Measurements from ENCODE around the gene ICAM1. TPM values are rescaled to one million over a fixed set of nuclear protein-coding genes. Genes with fewer than 3 reads are reported as not detected.

ICAM1 gene
- total and polyA plus RNA-seq, 2 of the 13 experiments (the other 11 are each of a cell fraction or from before 2014, with no cell fraction given), result 37.9 to 98.4 TPM

- TF ChIP-seq, protein P1, sequence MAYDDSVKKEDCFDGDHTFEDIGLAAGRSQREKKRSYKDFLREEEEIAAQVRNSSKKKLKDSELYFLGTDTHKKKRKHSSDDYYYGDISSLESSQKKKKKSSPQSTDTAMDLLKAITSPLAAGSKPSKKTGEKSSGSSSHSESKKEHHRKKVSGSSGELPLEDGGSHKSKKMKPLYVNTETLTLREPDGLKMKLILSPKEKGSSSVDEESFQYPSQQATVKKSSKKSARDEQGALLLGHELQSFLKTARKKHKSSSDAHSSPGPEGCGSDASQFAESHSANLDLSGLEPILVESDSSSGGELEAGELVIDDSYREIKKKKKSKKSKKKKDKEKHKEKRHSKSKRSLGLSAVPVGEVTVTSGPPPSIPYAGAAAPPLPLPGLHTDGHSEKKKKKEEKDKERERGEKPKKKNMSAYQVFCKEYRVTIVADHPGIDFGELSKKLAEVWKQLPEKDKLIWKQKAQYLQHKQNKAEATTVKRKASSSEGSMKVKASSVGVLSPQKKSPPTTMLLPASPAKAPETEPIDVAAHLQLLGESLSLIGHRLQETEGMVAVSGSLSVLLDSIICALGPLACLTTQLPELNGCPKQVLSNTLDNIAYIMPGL (CRISPR knock-in tag; IDR thresholded peaks at IDR 0.05; ENCODE audit: borderline replicate concordance in 1 of 2, low read depth in 1 of 2), result peak in 1 of 2 experiments; percentile 58; a peak in 1 of 4 replicates
- TF ChIP-seq, protein P2, sequence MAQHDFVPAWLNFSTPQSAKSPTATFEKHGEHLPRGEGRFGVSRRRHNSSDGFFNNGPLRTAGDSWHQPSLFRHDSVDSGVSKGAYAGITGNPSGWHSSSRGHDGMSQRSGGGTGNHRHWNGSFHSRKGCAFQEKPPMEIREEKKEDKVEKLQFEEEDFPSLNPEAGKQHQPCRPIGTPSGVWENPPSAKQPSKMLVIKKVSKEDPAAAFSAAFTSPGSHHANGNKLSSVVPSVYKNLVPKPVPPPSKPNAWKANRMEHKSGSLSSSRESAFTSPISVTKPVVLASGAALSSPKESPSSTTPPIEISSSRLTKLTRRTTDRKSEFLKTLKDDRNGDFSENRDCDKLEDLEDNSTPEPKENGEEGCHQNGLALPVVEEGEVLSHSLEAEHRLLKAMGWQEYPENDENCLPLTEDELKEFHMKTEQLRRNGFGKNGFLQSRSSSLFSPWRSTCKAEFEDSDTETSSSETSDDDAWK (CRISPR knock-in tag; IDR thresholded peaks at IDR 0.05), result no peak
- TF ChIP-seq SMAD1 (CRISPR knock-in tag; IDR thresholded peaks at IDR 0.05; ENCODE audit: borderline replicate concordance, low read depth), result peak; percentile 70; the same call in 1 of the 2 replicates
- TF ChIP-seq ZNF260 (CRISPR knock-in tag; IDR thresholded peaks at IDR 0.05; ENCODE audit: borderline replicate concordance, low read depth), result no peak
- TF ChIP-seq BRCA1 (CRISPR knock-in tag; IDR thresholded peaks at IDR 0.05), result no peak
- TF ChIP-seq ZNF549 (CRISPR knock-in tag; IDR thresholded peaks at IDR 0.05), result no peak
- TF ChIP-seq NFRKB (IDR thresholded peaks at IDR 0.05), result no peak
- TF ChIP-seq ZNF598 (CRISPR knock-in tag; IDR thresholded peaks at IDR 0.05; ENCODE audit: borderline replicate concordance), result no peak
- no peak for TF ChIP-seq ZNF780A (CRISPR knock-in tag; IDR thresholded peaks at IDR 0.05)
- 0 out of 2 replicates have a peak, but pooled peaks have one; percentile 45 for TF ChIP-seq ZFP90 (CRISPR knock-in tag; IDR thresholded peaks at IDR 0.05; ENCODE audit: borderline replicate concordance)
- no peak for TF ChIP-seq PLRG1 (conservative IDR thresholded peaks at IDR 0.05)
- no peak for TF ChIP-seq ZNF644 (CRISPR knock-in tag; IDR thresholded peaks at IDR 0.05; ENCODE audit: low read depth)
- no peak for TF ChIP-seq KDM5A (IDR thresholded peaks at IDR 0.05; ENCODE audit: borderline replicate concordance, low read length)
- TF ChIP-seq CBFB (CRISPR knock-in tag; IDR thresholded peaks at IDR 0.05), result no peak
- no peak for TF ChIP-seq SPEN (CRISPR knock-in tag; IDR thresholded peaks at IDR 0.05; ENCODE audit: low read depth)
- peak; percentile 75; the same call in 1 of the 2 replicates for TF ChIP-seq KDM5B (CRISPR knock-in tag; IDR thresholded peaks at IDR 0.05; ENCODE audit: borderline replicate concordance)
- TF ChIP-seq ZNF577 (CRISPR knock-in tag; IDR thresholded peaks at IDR 0.05; ENCODE audit: borderline replicate concordance, low read depth), result no peak
- TF ChIP-seq GABPB1 (CRISPR knock-in tag; IDR thresholded peaks at IDR 0.05), result no peak
- no peak for TF ChIP-seq HNRNPH1 (optimal IDR thresholded peaks at IDR 0.05; ENCODE audit: low read depth, low read length)
- TF ChIP-seq NFATC3 (CRISPR knock-in tag; IDR thresholded peaks at IDR 0.05), result no peak
- TF ChIP-seq ZNF709 (CRISPR knock-in tag; IDR thresholded peaks at IDR 0.05), result no peak
- no peak for TF ChIP-seq SNAPC2 (CRISPR knock-in tag; IDR thresholded peaks at IDR 0.05)
- TF ChIP-seq GMEB2 (CRISPR knock-in tag; IDR thresholded peaks at IDR 0.05; ENCODE audit: low read depth), result no peak
- TF ChIP-seq MAFG (CRISPR knock-in tag; IDR thresholded peaks at IDR 0.05), result no peak
- TF ChIP-seq E2F5 (CRISPR knock-in tag; conservative IDR thresholded peaks at IDR 0.05), result no peak
Measured at GRCh38 chr19:10289167-10289835, 18.4 kb downstream of the ICAM1 start (continued).

Data from HepG2 (cell line).